Neutrophil (primary cell): ENCODE results near the gene CYBA.
"Not testable (repeated sequence)": the region's sequence is repeated elsewhere in the genome, so short reads cannot be mapped to it uniquely, and the experiment has no call there.

Experiments used
- H3K27ac ChIP-seq: fragments of 200-600 bp; sonication (generic); 2 replicates; pipeline ENCODE4 v1.5.1; 2016; ENCODE audit warnings: mild to moderate bottlenecking, moderate library complexity
- H3K27me3 ChIP-seq: fragments of 200-600 bp; sonication (generic); 2 replicates; pipeline ENCODE4 v1.6.0; 2016; ENCODE audit warnings: mild to moderate bottlenecking
- H3K36me3 ChIP-seq: fragments of 200-600 bp; sonication (generic); 2 replicates; pipeline ENCODE4 v1.5.1; 2017
- H3K4me1 ChIP-seq, 2 experiments: fragments of 200-600 bp in 1 of 2; sonication (generic) in 1 of 2; 1 replicate in 1 of 2; 2 replicates in 1 of 2; pipeline versions ENCODE4 v1.5.1 to v1.6.1; 2013 to 2016; ENCODE audit warnings: low read depth in 1 of 2, low read length in 1 of 2, mild to moderate bottlenecking in 1 of 2, moderate library complexity in 1 of 2; ENCODE audit not compliant: control insufficient read depth in 1 of 2, insufficient read depth in 1 of 2
- H3K4me3 ChIP-seq, 2 experiments: fragments of 200-600 bp in 1 of 2; sonication (generic) in 1 of 2; 1 replicate in 1 of 2; 2 replicates in 1 of 2; pipeline ENCODE4 v1.5.1; 2013 to 2016; ENCODE audit warnings: low read depth in 1 of 2, low read length in 1 of 2, mild to moderate bottlenecking in 1 of 2, moderate library complexity in 1 of 2
- H3K9me3 ChIP-seq: fragments of 200-600 bp; sonication (generic); 2 replicates; pipeline ENCODE4 v1.5.1; 2016
- TF ChIP-seq, protein P1 (sequence below): fragments of 200-600 bp; sonication (generic); IDR thresholded peaks from 2 replicates; pipeline ENCODE4 v1.5.1; 2016; ENCODE audit warnings: antibody characterized with exemption

CYBA gene

DNA sequence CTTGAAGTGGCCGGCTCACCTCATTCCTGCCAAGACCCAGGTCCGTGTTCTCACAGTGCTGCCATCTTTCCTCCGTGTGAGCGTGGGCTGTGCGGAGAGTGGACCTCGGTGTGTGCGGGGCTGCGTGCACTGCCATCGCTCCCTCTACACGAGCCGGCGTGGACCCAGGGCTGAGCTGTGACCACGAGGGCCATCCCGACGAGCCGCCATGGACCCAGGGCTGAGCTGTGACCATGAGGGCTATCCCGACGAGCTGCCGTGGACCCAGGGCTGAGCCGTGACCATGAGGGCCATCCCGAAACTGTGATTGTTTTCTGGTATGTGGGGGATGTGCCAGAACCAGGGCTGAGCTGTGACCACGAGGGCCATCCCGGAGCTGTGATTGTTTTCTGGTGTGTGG is 21.0 kb upstream of the CYBA start:
- no peak overlapping the region for H3K4me3 ChIP-seq
- no peaks in the 10 kb centered on the region for H3K4me1 ChIP-seq
- TF ChIP-seq, protein P1, sequence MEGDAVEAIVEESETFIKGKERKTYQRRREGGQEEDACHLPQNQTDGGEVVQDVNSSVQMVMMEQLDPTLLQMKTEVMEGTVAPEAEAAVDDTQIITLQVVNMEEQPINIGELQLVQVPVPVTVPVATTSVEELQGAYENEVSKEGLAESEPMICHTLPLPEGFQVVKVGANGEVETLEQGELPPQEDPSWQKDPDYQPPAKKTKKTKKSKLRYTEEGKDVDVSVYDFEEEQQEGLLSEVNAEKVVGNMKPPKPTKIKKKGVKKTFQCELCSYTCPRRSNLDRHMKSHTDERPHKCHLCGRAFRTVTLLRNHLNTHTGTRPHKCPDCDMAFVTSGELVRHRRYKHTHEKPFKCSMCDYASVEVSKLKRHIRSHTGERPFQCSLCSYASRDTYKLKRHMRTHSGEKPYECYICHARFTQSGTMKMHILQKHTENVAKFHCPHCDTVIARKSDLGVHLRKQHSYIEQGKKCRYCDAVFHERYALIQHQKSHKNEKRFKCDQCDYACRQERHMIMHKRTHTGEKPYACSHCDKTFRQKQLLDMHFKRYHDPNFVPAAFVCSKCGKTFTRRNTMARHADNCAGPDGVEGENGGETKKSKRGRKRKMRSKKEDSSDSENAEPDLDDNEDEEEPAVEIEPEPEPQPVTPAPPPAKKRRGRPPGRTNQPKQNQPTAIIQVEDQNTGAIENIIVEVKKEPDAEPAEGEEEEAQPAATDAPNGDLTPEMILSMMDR: no peak
- no peak overlapping the region for H3K27ac ChIP-seq
- H3K9me3 ChIP-seq: no peaks in the 10 kb centered on the region
- peaks cover 33% of the 10 kb centered on the region for H3K36me3 ChIP-seq
- no peaks in the 10 kb centered on the region for H3K27me3 ChIP-seq

DNA sequence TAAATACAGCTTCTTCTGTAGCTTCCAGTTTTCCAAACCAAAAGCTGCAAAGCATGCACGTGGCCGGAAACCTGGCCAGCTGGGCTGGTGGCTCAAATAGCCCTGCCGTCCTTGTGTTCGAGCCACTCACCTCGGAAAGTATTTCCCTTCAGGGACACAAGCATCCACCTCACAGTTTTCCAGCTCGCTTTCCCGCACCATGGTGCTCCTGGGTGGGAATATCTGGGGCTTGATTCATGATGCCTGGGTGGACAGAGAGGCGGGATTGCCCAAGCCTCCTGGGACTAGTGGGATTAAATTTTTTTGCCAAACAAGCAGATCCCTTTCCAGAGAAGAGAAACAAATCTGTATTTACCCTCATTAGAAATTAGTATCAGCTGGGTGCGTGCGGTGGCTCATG is 19.1 kb upstream of the CYBA start:
- Histone ChIP-seq H3K27me3 (no peaks in the 10 kb centered on the region), H3K4me3 (no peak overlapping the region), H3K27ac (no peak overlapping the region), H3K36me3 (peaks cover 15% of the 10 kb centered on the region), H3K4me1 (no peaks in the 10 kb centered on the region), H3K9me3 (no peaks in the 10 kb centered on the region)
- TF ChIP-seq, protein P1: no peak

DNA sequence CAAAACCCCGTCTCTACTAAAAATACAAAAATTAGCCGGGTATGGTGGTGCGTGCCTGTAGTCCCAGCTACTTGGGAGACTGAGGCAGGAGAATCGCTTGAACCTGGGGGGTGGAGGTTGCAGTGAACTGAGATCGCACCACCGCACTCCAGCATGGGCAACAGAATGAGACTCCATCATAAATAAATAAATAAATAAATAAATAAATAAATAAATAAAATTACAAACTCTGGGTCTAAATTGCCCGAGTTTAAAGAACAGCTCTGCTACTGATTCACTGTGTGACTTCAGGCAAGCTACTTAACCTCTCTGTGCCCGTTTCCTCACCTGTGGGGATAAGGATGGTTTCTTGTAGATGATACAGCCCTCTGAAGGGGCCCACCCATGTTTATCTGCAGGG is 18.6 kb upstream of the CYBA start:
- H3K36me3 ChIP-seq: peaks cover 14% of the 10 kb centered on the region
- H3K27me3 ChIP-seq, H3K4me3 ChIP-seq, H3K4me1 ChIP-seq, H3K9me3 ChIP-seq, H3K27ac ChIP-seq: not testable (repeated sequence)

DNA sequence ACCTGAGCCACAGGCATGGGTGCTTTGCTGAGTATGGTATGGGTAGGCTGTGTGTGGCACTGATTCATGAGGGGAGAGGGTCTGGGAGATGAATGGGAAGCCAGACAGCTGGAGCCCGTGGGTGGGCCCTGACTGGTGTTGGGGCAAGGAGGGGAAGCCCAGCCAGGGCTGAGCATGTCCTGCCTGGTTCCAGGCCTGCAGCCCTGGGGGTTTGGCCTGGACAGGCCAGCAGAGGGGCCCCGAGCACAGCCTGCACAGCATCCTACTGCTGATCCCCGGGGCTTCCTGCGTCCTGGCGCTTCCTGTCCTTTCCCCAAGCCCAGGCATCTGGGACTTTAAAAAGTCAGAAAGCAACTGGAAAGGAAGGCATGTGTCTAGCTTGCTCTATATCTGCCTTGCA is 16.6 kb upstream of the CYBA start:
- Histone ChIP-seq H3K27me3 (peaks cover 2% of the 10 kb centered on the region), H3K4me1 (peaks cover 9% of the 10 kb centered on the region in 2 experiments), H3K4me3 (no peak overlapping the region), H3K36me3 (no peaks in the 10 kb centered on the region), H3K9me3 (no peaks in the 10 kb centered on the region), H3K27ac (no peak overlapping the region)
- TF ChIP-seq, protein P1: no peak

DNA sequence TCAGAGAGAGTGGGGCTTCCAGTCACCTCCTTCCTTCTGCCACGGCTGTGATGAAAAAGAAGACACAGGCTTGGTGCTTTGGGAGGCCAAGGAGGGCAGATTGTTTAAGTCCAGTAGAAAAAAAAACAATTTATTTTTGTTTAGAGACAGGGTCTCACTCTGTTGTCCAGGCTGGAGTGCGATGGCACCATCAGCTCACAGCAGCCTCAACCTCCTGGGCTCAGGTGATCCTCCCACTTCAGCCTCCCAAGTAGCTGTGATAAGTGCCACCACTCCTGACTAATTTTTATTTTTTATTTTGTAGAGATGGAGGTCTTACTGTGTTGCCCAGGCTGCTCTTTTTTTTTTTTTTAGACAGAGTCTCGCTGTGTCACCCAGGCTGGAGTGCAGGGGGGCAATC is 14.7 kb upstream of the CYBA start:
- no peaks in the 10 kb centered on the region for H3K9me3 ChIP-seq
- H3K4me1 ChIP-seq: peaks cover 15 to 16% of the 10 kb centered on the region in 2 experiments
- TF ChIP-seq, protein P1: no peak
- H3K36me3 ChIP-seq: no peaks in the 10 kb centered on the region
- H3K4me3 ChIP-seq: no peak overlapping the region
- no peak overlapping the region for H3K27ac ChIP-seq
- peaks cover 18% of the 10 kb centered on the region for H3K27me3 ChIP-seq

DNA sequence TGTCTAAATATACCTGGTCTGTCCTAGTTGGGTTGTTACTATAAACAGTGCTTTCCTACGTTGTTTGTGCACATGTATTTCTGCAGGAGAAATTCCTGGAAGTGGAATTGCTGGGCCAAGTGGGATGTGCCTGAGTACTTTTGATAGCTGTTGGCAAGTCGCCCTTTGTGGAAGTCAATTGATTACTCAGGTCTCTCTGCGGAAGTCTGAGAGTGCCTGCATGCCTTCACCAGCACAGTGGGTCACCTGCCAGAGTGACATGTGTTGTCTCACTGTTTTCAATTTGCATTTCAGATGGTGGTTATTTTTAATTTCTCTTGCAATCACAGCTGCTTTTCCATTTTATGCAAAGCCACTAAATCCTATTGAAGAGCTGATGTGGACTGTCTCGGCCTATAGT is 14.3 kb upstream of the CYBA start:
- no peaks in the 10 kb centered on the region for H3K36me3 ChIP-seq
- H3K4me1 ChIP-seq: peaks cover 15 to 16% of the 10 kb centered on the region in 2 experiments
- no peaks in the 10 kb centered on the region for H3K9me3 ChIP-seq
- H3K27me3 ChIP-seq: peaks cover 18% of the 10 kb centered on the region
- no peak overlapping the region for H3K27ac ChIP-seq
- TF ChIP-seq, protein P1: no peak
- H3K4me3 ChIP-seq: no peak overlapping the region
